Natural killer cell (primary cell): ENCODE data around the gene CLEC5A. TPM values are rescaled to one million over a fixed set of nuclear protein-coding genes. Genes with fewer than 3 reads are reported as not detected.

Experiments
- ATAC-seq, 3 donors: fragments of 150-1000 bp in 2 of 3; fragments of 200-7000 bp in 1 of 3; cut with Tn5 transposase; 1 replicate in 1 of 3; 2 replicates in 2 of 3; pipeline ENCODE4 v1.10.0; 2021; ENCODE audit warnings: mild to moderate bottlenecking in 2 of 3, moderate library complexity in 2 of 3
- DNase-seq, 2 donors: peaks; one replicate each; pipeline versions ENCODE4 v3.0.0 to v3.0.0-alpha.2; 2013 to 2021; ENCODE audit warnings: mixed read lengths in 1 of 2
- H3K27ac ChIP-seq: one replicate; pipeline ENCODE4 v1.5.1; 2013; ENCODE audit warnings: mild to moderate bottlenecking, low read length
- H3K27me3 ChIP-seq: one replicate; pipeline ENCODE4 v1.6.1; 2013; ENCODE audit warnings: low read length; ENCODE audit not compliant: control insufficient read depth, insufficient read depth
- H3K36me3 ChIP-seq: one replicate; pipeline ENCODE4 v1.6.1; 2013; ENCODE audit warnings: low read length; ENCODE audit not compliant: control insufficient read depth, insufficient read depth
- H3K4me1 ChIP-seq: one replicate; pipeline ENCODE4 v1.6.1; 2013; ENCODE audit warnings: low read length; ENCODE audit not compliant: control insufficient read depth, insufficient read depth
- H3K4me3 ChIP-seq: one replicate; pipeline ENCODE4 v1.5.1; 2013; ENCODE audit warnings: low read length
- H3K9me3 ChIP-seq: one replicate; pipeline ENCODE4 v1.6.1; 2013; ENCODE audit warnings: low read length; ENCODE audit not compliant: control insufficient read depth, insufficient read depth
- H3K27ac Mint-ChIP-seq, 2 donors: one replicate each; pipeline ENCODE4 v1.8.0; 2022; ENCODE audit warnings: mild to moderate bottlenecking in 2 of 2, mixed read lengths in 2 of 2, moderate library complexity in 1 of 2
- H3K27me3 Mint-ChIP-seq, 2 donors: one replicate each; pipeline ENCODE4 v1.8.0; 2022; ENCODE audit warnings: low read depth in 2 of 2, mixed read lengths in 2 of 2
- H3K36me3 Mint-ChIP-seq: one replicate; pipeline ENCODE4 v1.8.0; 2022; ENCODE audit warnings: mixed read lengths
- H3K4me1 Mint-ChIP-seq, 2 donors: one replicate each; pipeline ENCODE4 v1.8.0; 2022; ENCODE audit warnings: mixed read lengths in 2 of 2
- H3K4me3 Mint-ChIP-seq: one replicate; pipeline ENCODE4 v1.8.0; 2022; ENCODE audit warnings: mild to moderate bottlenecking, moderate library complexity, mixed read lengths
- H3K9me3 Mint-ChIP-seq, 2 donors: one replicate each; pipeline ENCODE4 v1.8.0; 2022; ENCODE audit warnings: mixed read lengths in 2 of 2
- WGBS: methylation state at CpG from one replicate; pipeline ENCODE4 v1.1.7; 2013; ENCODE audit warnings: missing lambda C conversion rate; ENCODE audit not compliant: insufficient coverage; 5-methylcytosine and 5-hydroxymethylcytosine counted together
- intact Hi-C: fragments of 100-400 bp; cut with micrococcal nuclease; formaldehyde crosslinking; loops from one replicate; pipeline ENCODE4 v1.14.2; 2022
- total RNA-seq, 4 donors: library from RNA; stranded (reverse); fragments of 120-200 nt in 1 of 4; gene quantifications; one replicate each; pipeline versions ENCODE4 v1.2.3 to v1.2.4, GENCODE V29; 2013 to 2022
- TF ChIP-seq, protein P1 (sequence below): fragments of 200-600 bp; IDR thresholded peaks from one replicate; pipeline ENCODE4 v1.8.0; 2022; ENCODE audit warnings: antibody characterized with exemption

The CLEC5A gene
- total RNA-seq, 3 donors from 2014 or later (not counting 1 experiment from before 2014, with no cell fraction given) = 0.60 TPM; not detected in 2

DNA sequence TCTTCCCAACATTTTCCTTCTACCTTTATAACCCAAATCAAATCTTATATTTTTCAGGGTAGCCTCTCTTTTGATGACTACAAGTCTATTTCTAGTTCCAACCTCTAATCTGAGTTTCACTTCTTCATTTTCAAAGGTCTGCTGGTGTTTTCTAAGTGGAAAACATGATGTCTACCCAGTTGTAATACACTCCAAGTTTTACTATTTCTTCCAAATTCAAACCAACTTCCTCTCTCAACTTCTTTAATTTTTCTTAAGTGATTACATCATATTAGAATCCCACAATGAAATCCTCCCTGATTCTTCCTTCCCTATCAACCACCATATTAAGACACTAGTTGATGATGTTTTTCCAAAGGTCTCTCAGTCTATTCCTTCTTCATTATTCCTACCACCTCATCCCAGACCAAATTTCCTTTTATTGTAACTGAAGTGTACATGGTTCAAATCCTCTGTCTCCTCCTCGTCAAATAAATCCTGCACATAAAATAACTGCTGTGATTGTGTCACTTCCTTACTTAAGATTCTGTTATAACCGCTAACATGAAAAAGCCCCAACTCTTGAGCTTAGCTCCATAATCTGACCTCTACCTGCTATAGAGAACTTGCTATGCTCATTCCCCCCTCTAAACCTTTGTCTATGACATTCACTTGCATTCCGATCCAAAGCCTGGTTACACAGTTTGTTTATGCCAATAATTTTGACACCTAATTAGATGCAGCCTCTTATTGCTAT lies 14.1 kb upstream of the CLEC5A start:
- peak overlapping the region; percentile 20 for H3K27ac ChIP-seq

DNA sequence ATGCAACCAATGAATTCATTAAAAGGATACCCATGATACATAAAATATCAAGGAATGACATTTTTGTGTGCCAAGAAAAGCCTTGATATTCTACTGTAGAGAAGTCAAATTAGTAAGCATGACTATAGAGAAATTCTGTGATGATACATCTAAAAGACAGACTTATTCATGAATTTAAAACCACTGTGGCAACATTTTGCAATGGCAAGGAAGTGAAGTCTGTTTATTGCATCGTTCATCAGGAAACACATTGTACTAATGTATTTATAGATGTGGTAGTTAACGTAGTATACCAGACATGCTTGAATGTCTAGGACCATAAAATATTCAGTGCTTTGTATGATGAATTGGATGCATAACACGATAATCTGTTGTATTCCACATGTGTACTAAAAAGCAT lies 9.3 kb upstream of the CLEC5A start:
- H3K9me3 Mint-ChIP-seq = no peaks in the 10 kb centered on the region
- TF ChIP-seq, protein P1, sequence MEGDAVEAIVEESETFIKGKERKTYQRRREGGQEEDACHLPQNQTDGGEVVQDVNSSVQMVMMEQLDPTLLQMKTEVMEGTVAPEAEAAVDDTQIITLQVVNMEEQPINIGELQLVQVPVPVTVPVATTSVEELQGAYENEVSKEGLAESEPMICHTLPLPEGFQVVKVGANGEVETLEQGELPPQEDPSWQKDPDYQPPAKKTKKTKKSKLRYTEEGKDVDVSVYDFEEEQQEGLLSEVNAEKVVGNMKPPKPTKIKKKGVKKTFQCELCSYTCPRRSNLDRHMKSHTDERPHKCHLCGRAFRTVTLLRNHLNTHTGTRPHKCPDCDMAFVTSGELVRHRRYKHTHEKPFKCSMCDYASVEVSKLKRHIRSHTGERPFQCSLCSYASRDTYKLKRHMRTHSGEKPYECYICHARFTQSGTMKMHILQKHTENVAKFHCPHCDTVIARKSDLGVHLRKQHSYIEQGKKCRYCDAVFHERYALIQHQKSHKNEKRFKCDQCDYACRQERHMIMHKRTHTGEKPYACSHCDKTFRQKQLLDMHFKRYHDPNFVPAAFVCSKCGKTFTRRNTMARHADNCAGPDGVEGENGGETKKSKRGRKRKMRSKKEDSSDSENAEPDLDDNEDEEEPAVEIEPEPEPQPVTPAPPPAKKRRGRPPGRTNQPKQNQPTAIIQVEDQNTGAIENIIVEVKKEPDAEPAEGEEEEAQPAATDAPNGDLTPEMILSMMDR = no peak
- Histone ChIP-seq H3K27me3 (no peaks in the 10 kb centered on the region), H3K4me1 (no peaks in the 10 kb centered on the region), H3K4me3 (no peak overlapping the region), H3K9me3 (no peaks in the 10 kb centered on the region), H3K36me3 (no peaks in the 10 kb centered on the region), H3K27ac (no peak overlapping the region)
- DNase-seq (no peak), ATAC-seq (no peak)
- no peaks in the 10 kb centered on the region for H3K36me3 Mint-ChIP-seq
- peaks cover 5 to 16% of the 10 kb centered on the region in 2 donors for H3K27me3 Mint-ChIP-seq
- H3K4me1 Mint-ChIP-seq = no peaks in the 10 kb centered on the region
- no peak overlapping the region for H3K27ac Mint-ChIP-seq
- 0% methylated on average over 2 of the region's 3 CpGs for WGBS
- H3K4me3 Mint-ChIP-seq = no peak overlapping the region
- intact Hi-C loops = no loop called here

More for the DNA sequence above, 14.1 kb upstream of the CLEC5A start:
- Mint-ChIP-seq H3K4me1 (no peaks in the 10 kb centered on the region), H3K9me3 (no peaks in the 10 kb centered on the region), H3K27me3 (peaks cover 7% of the 10 kb centered on the region in 2 donors), H3K36me3 (no peaks in the 10 kb centered on the region), H3K27ac (no peak overlapping the region), H3K4me3 (no peak overlapping the region)
- Histone ChIP-seq H3K27me3 (no peaks in the 10 kb centered on the region), H3K4me3 (no peak overlapping the region), H3K36me3 (no peaks in the 10 kb centered on the region), H3K9me3 (no peaks in the 10 kb centered on the region), H3K4me1 (no peaks in the 10 kb centered on the region)
- intact Hi-C loops = no loop called here
- DNase-seq (no peak), ATAC-seq (no peak)
- 79% methylated on average over 3 of the region's 3 CpGs for WGBS
- TF ChIP-seq, protein P1 = no peak

DNA sequence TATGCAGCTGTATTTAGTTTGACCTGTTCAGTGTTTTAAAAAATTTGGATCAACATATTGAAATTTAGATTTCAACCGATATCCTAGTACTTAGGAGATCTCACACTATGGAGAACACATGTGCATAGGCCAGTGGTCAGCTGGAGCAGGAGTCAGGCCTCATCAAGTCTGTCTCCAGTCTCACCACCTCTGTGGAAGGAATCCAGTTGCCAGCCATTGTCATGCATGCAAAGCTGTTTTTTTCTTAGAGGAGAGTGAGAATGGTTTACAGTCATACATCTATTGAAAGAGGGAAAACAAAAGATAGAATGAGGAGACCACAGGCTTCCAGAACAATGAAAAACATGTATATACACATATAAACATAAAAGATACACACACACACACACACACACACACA lies 7.6 kb upstream of the CLEC5A start:
- H3K27me3 Mint-ChIP-seq = peaks cover 0 to 20% of the 10 kb centered on the region in 2 donors
- no peak for DNase-seq
- WGBS = 94% methylated on average over 1 of the region's 1 CpG
- H3K4me3 Mint-ChIP-seq = no peak overlapping the region
- no peaks in the 10 kb centered on the region for H3K9me3 ChIP-seq
- intact Hi-C loops = no loop called here
- no peaks in the 10 kb centered on the region for H3K36me3 Mint-ChIP-seq
- no peaks in the 10 kb centered on the region for H3K4me1 ChIP-seq
- H3K27me3 ChIP-seq = no peaks in the 10 kb centered on the region
- no peak overlapping the region for H3K4me3 ChIP-seq
- H3K27ac Mint-ChIP-seq = no peak overlapping the region
- H3K4me1 Mint-ChIP-seq = no peaks in the 10 kb centered on the region
- no peak overlapping the region for H3K27ac ChIP-seq
- no peaks in the 10 kb centered on the region for H3K36me3 ChIP-seq
- no peak for ATAC-seq
- no peaks in the 10 kb centered on the region for H3K9me3 Mint-ChIP-seq
- TF ChIP-seq, protein P1 = no peak

DNA sequence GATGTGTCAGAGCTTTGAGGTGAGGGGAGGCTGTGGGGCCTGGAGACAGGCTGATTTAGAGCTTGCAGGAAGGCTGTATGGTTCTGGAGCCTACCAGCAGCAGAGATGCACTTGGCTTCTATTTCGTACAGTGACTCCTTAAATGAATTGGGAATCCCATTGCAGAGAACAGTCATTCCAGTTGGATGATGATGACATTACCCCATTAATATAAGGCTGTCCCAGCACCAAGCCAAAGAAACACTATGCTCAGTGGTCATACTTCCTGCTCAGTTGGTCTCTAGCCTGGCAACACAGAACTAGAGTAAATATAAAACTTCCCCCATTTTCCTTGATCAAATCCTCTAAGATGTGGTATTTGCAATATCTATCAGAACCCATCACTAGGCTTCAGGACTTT lies 5.7 kb upstream of the CLEC5A start:
- H3K36me3 Mint-ChIP-seq = no peaks in the 10 kb centered on the region
- Histone ChIP-seq H3K27me3 (no peaks in the 10 kb centered on the region), H3K4me3 (no peak overlapping the region), H3K36me3 (no peaks in the 10 kb centered on the region), H3K27ac (no peak overlapping the region), H3K4me1 (no peaks in the 10 kb centered on the region), H3K9me3 (no peaks in the 10 kb centered on the region)
- H3K4me1 Mint-ChIP-seq = no peaks in the 10 kb centered on the region
- H3K9me3 Mint-ChIP-seq = no peaks in the 10 kb centered on the region
- 79% methylated on average over 1 of the region's 1 CpG for WGBS
- no peak for DNase-seq
- no peak for ATAC-seq
- peaks cover 0 to 13% of the 10 kb centered on the region in 2 donors for H3K27me3 Mint-ChIP-seq
- no peak overlapping the region for H3K4me3 Mint-ChIP-seq
- no peak overlapping the region for H3K27ac Mint-ChIP-seq
- intact Hi-C loops = no loop called here
- TF ChIP-seq, protein P1 = no peak
